Aorta (tissue), 5 donors: ENCODE results near the gene RNF213. TPM values are rescaled to one million over a fixed set of nuclear protein-coding genes. Genes with fewer than 3 reads are reported as not detected.

Experiments used
- ATAC-seq: fragments of 200-7000 bp; cut with Tn5 transposase; one replicate; pipeline ENCODE4 v1.9.1; 2022; ENCODE audit warnings: moderate library complexity; ENCODE audit not compliant: low FRiP score
- DNase-seq, 2 donors: peaks; one replicate each; pipeline ENCODE4 v3.0.0-alpha.2; 2020
- H3K27ac ChIP-seq, 2 donors: one replicate each; pipeline ENCODE4 v1.5.1; 2013; ENCODE audit warnings: low read length in 2 of 2, mild to moderate bottlenecking in 2 of 2, moderate library complexity in 2 of 2, control low read depth in 1 of 2, inconsistent platforms in 1 of 2, low read depth in 1 of 2
- H3K27me3 ChIP-seq, 2 donors: one replicate each; pipeline ENCODE4 v1.6.1; 2013; ENCODE audit warnings: control low read depth in 1 of 2, low read length in 1 of 2, mild to moderate bottlenecking in 1 of 2, moderate library complexity in 1 of 2; ENCODE audit not compliant: insufficient read depth in 2 of 2, control insufficient read depth in 1 of 2
- H3K36me3 ChIP-seq, 2 donors: one replicate each; pipeline ENCODE4 v1.6.1; 2013; ENCODE audit warnings: control low read depth in 1 of 2, low read length in 1 of 2, mild to moderate bottlenecking in 1 of 2; ENCODE audit not compliant: insufficient read depth in 2 of 2, control insufficient read depth in 1 of 2
- H3K4me1 ChIP-seq, 2 donors: one replicate each; pipeline ENCODE4 v1.6.1; 2013; ENCODE audit warnings: low read length in 2 of 2, control low read depth in 1 of 2, mild to moderate bottlenecking in 1 of 2, moderate library complexity in 1 of 2; ENCODE audit not compliant: insufficient read depth in 2 of 2, control insufficient read depth in 1 of 2
- H3K4me3 ChIP-seq, 2 donors: one replicate each; pipeline ENCODE4 v1.5.1; 2013; ENCODE audit warnings: low read length in 2 of 2, control low read depth in 1 of 2, mild to moderate bottlenecking in 1 of 2
- H3K9me3 ChIP-seq: one replicate; pipeline ENCODE4 v1.6.1; 2013; ENCODE audit warnings: mild to moderate bottlenecking, low read length; ENCODE audit not compliant: control insufficient read depth
- WGBS, 2 donors: extraction: QIAGEN DNeasy Blood & Tissue Kit; methylation state at CpG; one replicate each; pipeline ENCODE4 v1.1.7; 2013; 5-methylcytosine and 5-hydroxymethylcytosine counted together
- intact Hi-C, 2 donors: fragments of 100-400 bp; cut with DNase I; formaldehyde crosslinking; loops; one replicate each; pipeline versions ENCODE4 v1.14.2 to v1.15.0; 2022
- long read RNA-seq, 2 donors: library from polyadenylated mRNA; unstranded; transcript quantifications; one replicate each; pipeline ENCODE4 v2.0.0, GENCODE V29; 2020 to 2021
- polyA plus RNA-seq, 2 donors: library from polyadenylated mRNA; stranded (reverse); fragments of 200-250 nt; gene quantifications; one replicate each; pipeline ENCODE4 v1.2.3, GENCODE V29; 2013
- total RNA-seq, 2 donors: library from RNA; stranded (reverse); fragmentation: NEBNext Ultra II Directional; extraction: Animal tissue kit (Norgen Biotek cat#: 25700); gene quantifications; one replicate each; pipeline ENCODE4 v1.2.1, GENCODE V29; 2021
- donor health status: healthy with polysubstance abuse.
- donor health status: Bipolar disorder and iron deficiency.
- donor health status: DM: no; HTN: no; CAD: no.
- donor health status: DM: no; HTN: no; CAD: no.
- donor health status: DM: yes; HTN: yes; CAD: no.

The RNF213 gene
- total RNA-seq (100 to 1,000 TPM; 160 to 231 TPM), polyA plus RNA-seq (10 to 100 TPM; 18.7 to 49.3 TPM)
- long read RNA-seq, donor 1, full-length matches to known transcripts: 3 of 80 reads
- long read RNA-seq, donor 1, partial matches to known transcripts: 66 of 80 reads
- long read RNA-seq, donor 1, other reads (novel, unspliced or antisense): 11 of 80 reads
- long read RNA-seq, donor 2, full-length matches to known transcripts: 3 of 68 reads
- long read RNA-seq, donor 2, partial matches to known transcripts: 41 of 68 reads
- long read RNA-seq, donor 2, other reads (novel, unspliced or antisense): 24 of 68 reads

GRCh38 chr17:80260791-80261158, at the start of gene RNF213:
Gene RNF213, plus strand, starts transcription at chr17:80260852. Its CDS starts 2,830 bp downstream, at chr17:80263682.
- intact Hi-C loops: no loop called here
- Histone ChIP-seq H3K4me3 (peak within 1 kb of the TSS; percentile 51 to 90), H3K4me1 (no peaks in the 10 kb centered on the region), H3K9me3 (no peaks in the 10 kb centered on the region), H3K27ac (peak within 1 kb of the TSS; percentile 70 to 89), H3K27me3 (no peaks in the 10 kb centered on the region), H3K36me3 (no peaks in the 10 kb centered on the region)
- ATAC-seq (peak; percentile 59), DNase-seq (peak; percentile 70 to 84)
- 0% methylated on average over 19 to 52 of the region's 54 CpGs for WGBS, 2 donors

- Histone ChIP-seq H3K36me3 (peaks cover 0 to 2% of the 10 kb centered on the region in 2 donors), H3K4me1 (no peaks in the 10 kb centered on the region), H3K9me3 (no peaks in the 10 kb centered on the region), H3K27ac (no peak overlapping the region), H3K4me3 (no peak overlapping the region), H3K27me3 (no peaks in the 10 kb centered on the region)
- ATAC-seq (no peak), DNase-seq (no peak)
- intact Hi-C loops: no loop called here
- WGBS, 2 donors: 90% methylated on average over 22 of the region's 22 CpGs
Observed at GRCh38 chr17:80212109-80212508, 48.5 kb upstream of the RNF213 start.

GRCh38 chr17:80212511-80212910, 48.1 kb upstream of the RNF213 start:
- Histone ChIP-seq H3K4me3 (no peak overlapping the region), H3K27ac (no peak overlapping the region), H3K9me3 (no peaks in the 10 kb centered on the region), H3K27me3 (no peaks in the 10 kb centered on the region), H3K36me3 (peaks cover 0 to 2% of the 10 kb centered on the region in 2 donors), H3K4me1 (no peaks in the 10 kb centered on the region)
- no peak for DNase-seq
- no peak for ATAC-seq
- 80 to 83% methylated on average over 12 of the region's 12 CpGs for WGBS, 2 donors
- intact Hi-C loops: no loop called here

GRCh38 chr17:80212962-80213642, 47.5 kb upstream of the RNF213 start:
- intact Hi-C loops: no loop called here
- Histone ChIP-seq H3K4me3 (no peak overlapping the region), H3K27ac (no peak overlapping the region), H3K4me1 (no peaks in the 10 kb centered on the region), H3K36me3 (peaks cover 0 to 2% of the 10 kb centered on the region in 2 donors), H3K27me3 (no peaks in the 10 kb centered on the region), H3K9me3 (no peaks in the 10 kb centered on the region)
- ATAC-seq: no peak
- DNase-seq: peak in 1 of 2 donors; percentile 72
- WGBS, 2 donors: 90 to 91% methylated on average over 19 of the region's 19 CpGs

- H3K4me3 ChIP-seq: no peak overlapping the region
- H3K36me3 ChIP-seq: peaks cover 0 to 2% of the 10 kb centered on the region in 2 donors
- DNase-seq: no peak
- H3K9me3 ChIP-seq: no peaks in the 10 kb centered on the region
- intact Hi-C loops: no loop called here
- no peak overlapping the region for H3K27ac ChIP-seq
- WGBS, 2 donors: 95 to 96% methylated on average over 17 of the region's 17 CpGs
- no peak for ATAC-seq
- no peaks in the 10 kb centered on the region for H3K27me3 ChIP-seq
- no peaks in the 10 kb centered on the region for H3K4me1 ChIP-seq
Observed at GRCh38 chr17:80213643-80213975, 47.0 kb upstream of the RNF213 start.

GRCh38 chr17:80214012-80214877, 46.4 kb upstream of the RNF213 start:
- no peak overlapping the region for H3K27ac ChIP-seq
- DNase-seq (no peak), ATAC-seq (no peak)
- no peak overlapping the region for H3K4me3 ChIP-seq
- H3K4me1 ChIP-seq: no peaks in the 10 kb centered on the region
- 91 to 93% methylated on average over 48 of the region's 48 CpGs for WGBS, 2 donors
- peaks cover 0 to 2% of the 10 kb centered on the region in 2 donors for H3K36me3 ChIP-seq
- intact Hi-C loops: no loop called here
- no peaks in the 10 kb centered on the region for H3K27me3 ChIP-seq
- H3K9me3 ChIP-seq: no peaks in the 10 kb centered on the region

GRCh38 chr17:80214878-80215210, 45.8 kb upstream of the RNF213 start:
- Histone ChIP-seq H3K9me3 (no peaks in the 10 kb centered on the region), H3K4me1 (no peaks in the 10 kb centered on the region), H3K4me3 (no peak overlapping the region), H3K36me3 (peaks cover 0 to 2% of the 10 kb centered on the region in 2 donors), H3K27ac (no peak overlapping the region), H3K27me3 (no peaks in the 10 kb centered on the region)
- WGBS, 2 donors: 93% methylated on average over 17 of the region's 17 CpGs
- no peak for ATAC-seq
- intact Hi-C loops: no loop called here
- DNase-seq: no peak

GRCh38 chr17:80216473-80217456, 43.9 kb upstream of the RNF213 start:
- no peaks in the 10 kb centered on the region for H3K36me3 ChIP-seq
- H3K27ac ChIP-seq: no peak overlapping the region
- intact Hi-C loops: no loop called here
- DNase-seq: peak in 1 of 2 donors; percentile 67
- H3K4me3 ChIP-seq: no peak overlapping the region
- 96 to 97% methylated on average over 39 to 40 of the region's 40 CpGs for WGBS, 2 donors
- no peaks in the 10 kb centered on the region for H3K4me1 ChIP-seq
- H3K27me3 ChIP-seq: no peaks in the 10 kb centered on the region
- ATAC-seq: no peak
- no peaks in the 10 kb centered on the region for H3K9me3 ChIP-seq
